GM18951 (cell line): Measurements from ENCODE around the gene ZNF678.
"Not testable (repeated sequence)": the region's sequence is repeated elsewhere in the genome, so short reads cannot be mapped to it uniquely, and the experiment has no call there.

ENCODE experiments used
- POLR2A ChIP-seq: IDR thresholded peaks from 4 replicates; pipeline ENCODE4 v1.6.1; 2011; ENCODE audit warnings: mild to moderate bottlenecking; ENCODE audit not compliant: insufficient read length, insufficient read depth; ENCODE audit errors: extremely low read depth
- in situ Hi-C: fragments of 300-500 bp; cut with MboI; formaldehyde crosslinking; loops from one replicate; pipeline ENCODE4 v1.12.0; 2022; ENCODE audit warnings: low sequenced_read_pairs, mixed read lengths, inconsistent platforms; ENCODE audit not compliant: unreplicated experiment

ZNF678 gene

GRCh38 chr1:227604446-227604845, 41.1 kb downstream of the ZNF678 start:
- no peak for TF ChIP-seq POLR2A
- in situ Hi-C loops, result no loop called here

GRCh38 chr1:227606271-227606670, 42.9 kb downstream of the ZNF678 start:
- in situ Hi-C loops, result not testable (repeated sequence)

- in situ Hi-C loops, result no loop called here
- no peak for TF ChIP-seq POLR2A
These were observed 44.1 kb downstream of the ZNF678 start for GRCh38 chr1:227607336-227607898.

GRCh38 chr1:227612658-227613057, 49.3 kb downstream of the ZNF678 start:
- no peak for TF ChIP-seq POLR2A
- in situ Hi-C loops, result no loop called here

- in situ Hi-C loops, result no loop called here
- TF ChIP-seq POLR2A, result no peak
These were observed 50.2 kb downstream of the ZNF678 start for GRCh38 chr1:227613526-227613925.

- TF ChIP-seq POLR2A, result no peak
- in situ Hi-C loops, result no loop called here
These were observed 57.9 kb downstream of the ZNF678 start for GRCh38 chr1:227621211-227621610.

- TF ChIP-seq POLR2A, result no peak
- in situ Hi-C loops, result no loop called here
These were observed 59.6 kb downstream of the ZNF678 start for GRCh38 chr1:227622739-227623475.

GRCh38 chr1:227632325-227632724, 69.0 kb downstream of the ZNF678 start:
- no peak for TF ChIP-seq POLR2A
- in situ Hi-C loops, result no loop called here

- no peak for TF ChIP-seq POLR2A
- in situ Hi-C loops, result no loop called here
These were observed 72.2 kb downstream of the ZNF678 start for GRCh38 chr1:227635596-227635995.

- TF ChIP-seq POLR2A, result no peak
- in situ Hi-C loops, result no loop called here
These were observed 91.1 kb downstream of the ZNF678 start for GRCh38 chr1:227654431-227654830.

GRCh38 chr1:227654858-227655752, 91.7 kb downstream of the ZNF678 start:
- TF ChIP-seq POLR2A, result no peak
- in situ Hi-C loops, result no loop called here

- in situ Hi-C loops, result no loop called here
These were observed 98.1 kb downstream of the ZNF678 start for GRCh38 chr1:227661495-227661894.

GRCh38 chr1:227662933-227663332, 99.6 kb downstream of the ZNF678 start:
- TF ChIP-seq POLR2A, result no peak
- in situ Hi-C loops, result no loop called here

More at GRCh38 chr1:227661495-227661894, 98.1 kb downstream of the ZNF678 start:
- TF ChIP-seq POLR2A, result no peak
